ENCODE data around the gene PRSS27.

Gene PRSS27

GRCh38 chr16:2749936-2750335 is 29.9 kb upstream of the PRSS27 start:
- DNase-seq: no peak

DNA sequence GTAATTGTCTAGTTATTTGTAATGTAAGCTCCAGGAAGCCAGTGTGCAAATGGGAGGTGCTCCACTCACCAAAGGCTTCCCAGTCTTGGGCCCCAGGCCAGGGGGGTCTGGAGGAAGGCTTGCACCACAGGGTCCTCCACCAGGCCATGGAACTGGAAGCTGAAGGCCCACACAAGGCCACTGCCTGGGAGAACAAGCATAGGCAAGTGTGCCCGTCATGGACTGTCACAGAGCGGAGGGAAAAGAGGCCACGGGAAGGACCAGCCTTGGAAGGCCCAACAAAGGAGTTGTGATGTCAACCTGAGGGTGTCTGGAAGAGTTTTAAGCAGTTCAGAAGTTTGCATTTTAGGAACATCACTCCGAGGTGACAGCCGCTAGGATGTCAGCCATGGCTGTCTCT is 29.5 kb upstream of the PRSS27 start:
- DNase-seq: no peak

- DNase-seq: no peak
Measured at GRCh38 chr16:2748757-2749455, 28.9 kb upstream of the PRSS27 start.

DNA sequence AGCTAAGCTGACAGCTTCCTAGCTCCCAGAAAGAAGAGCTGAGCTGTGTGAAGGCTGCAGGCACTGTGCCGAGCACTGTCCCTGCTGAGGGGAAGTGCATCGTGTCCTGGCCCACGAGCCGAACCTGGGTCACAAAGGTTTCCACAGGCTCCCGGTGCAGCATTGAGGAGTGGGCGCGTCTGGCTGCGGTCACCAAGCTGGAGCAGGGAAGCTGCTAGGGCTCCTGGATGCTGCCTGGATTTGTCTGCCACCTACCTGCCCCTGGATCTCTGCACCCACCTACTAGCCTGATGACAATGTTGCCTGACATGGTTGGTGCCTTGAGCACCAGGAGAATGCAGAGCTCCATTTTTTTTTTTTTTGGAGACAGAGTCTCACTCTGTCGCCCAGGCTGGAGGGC is 25.9 kb upstream of the PRSS27 start:
- DNase-seq: no peak

DNA sequence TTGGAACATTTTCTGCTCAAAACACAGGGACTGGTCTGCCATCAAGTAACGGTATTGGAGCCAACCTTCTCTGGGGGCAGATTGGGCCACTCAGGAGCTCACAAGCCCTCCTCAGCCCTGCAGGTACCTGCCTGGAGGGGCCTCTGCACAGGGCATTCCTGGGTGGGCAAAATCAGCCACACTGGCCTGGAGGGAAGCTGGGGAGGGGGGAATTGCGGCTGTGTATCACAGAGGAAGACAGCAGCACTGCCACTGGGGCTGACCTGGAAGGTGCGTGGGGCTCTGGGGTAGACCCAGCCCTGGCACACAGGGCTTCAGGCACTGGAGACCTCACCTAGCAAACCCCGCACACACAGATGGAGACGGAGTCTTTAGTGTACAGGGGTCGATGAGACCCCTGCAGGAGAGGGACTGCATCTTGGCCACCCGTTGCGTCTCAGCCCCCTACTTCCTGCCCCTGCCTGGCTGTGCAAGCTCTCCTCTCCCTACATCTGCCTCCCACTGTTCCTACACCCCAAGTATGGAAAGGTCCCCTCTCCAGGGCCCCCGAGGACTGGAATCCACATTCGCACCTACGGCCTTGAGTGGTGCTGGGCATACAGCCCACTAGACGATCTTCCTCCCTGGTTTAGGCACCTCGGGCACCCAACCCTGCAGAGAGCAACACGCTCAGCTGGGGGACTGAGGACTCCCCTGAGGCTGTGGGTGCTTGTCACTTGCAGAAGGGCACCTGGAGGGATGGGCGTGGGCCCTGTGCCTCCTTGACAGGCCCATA is 25.3 kb upstream of the PRSS27 start:
- no peak for DNase-seq

DNA sequence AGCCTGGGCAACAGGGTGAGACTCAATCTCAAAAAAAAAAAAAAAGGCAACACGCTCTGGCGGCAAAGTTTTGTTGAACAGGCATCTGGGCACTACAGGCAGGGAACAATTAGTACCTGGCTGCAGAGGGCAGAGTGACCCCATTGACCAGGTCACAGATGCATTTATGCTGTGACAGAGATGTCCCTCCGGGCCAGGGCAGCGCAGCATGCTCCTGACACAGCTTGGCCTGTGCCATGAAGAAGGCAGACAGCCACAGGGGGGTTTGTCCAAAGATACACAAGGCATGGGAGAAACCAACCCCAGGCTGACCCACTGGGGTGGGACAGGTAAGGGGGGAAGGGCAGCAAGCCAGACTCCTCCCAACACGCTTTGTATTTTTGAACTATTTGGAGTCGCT is 24.7 kb upstream of the PRSS27 start:
- no peak for DNase-seq

GRCh38 chr16:2743007-2743810 is 23.2 kb upstream of the PRSS27 start:
- no peak for DNase-seq

DNA sequence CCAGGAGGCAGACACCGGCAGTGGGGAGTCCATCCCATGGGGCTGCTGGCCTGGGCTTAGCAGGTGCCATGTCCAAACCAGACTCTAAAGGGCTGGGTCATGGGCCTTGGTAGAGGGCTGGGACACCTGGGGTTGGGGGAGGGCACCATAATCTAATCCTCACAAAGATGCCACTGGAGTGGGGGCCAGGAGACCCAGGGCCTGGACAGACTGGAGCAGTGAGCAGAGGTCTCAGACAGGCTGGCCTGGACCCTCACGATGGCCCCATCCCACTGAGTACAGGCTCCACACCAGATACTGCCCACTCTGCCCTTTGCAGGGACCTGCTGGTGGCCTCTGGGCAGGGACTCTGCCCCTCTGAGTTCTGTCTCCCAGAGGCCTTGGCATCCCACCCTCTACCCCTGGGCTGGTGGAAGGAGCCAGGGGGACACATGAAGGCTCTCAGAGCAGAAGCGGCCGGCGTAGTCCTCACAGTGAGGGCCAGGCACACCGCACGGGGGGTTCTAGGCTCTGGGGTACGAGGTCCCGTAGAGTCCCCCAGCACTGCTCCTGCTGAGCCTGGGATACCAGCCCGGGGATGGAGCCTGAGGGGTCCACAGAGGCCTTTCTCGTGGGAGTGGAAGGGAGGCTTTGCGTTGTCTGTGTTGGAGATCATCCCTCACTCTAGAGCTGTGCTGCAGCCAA is 22.4 kb upstream of the PRSS27 start:
- DNase-seq: no peak

DNA sequence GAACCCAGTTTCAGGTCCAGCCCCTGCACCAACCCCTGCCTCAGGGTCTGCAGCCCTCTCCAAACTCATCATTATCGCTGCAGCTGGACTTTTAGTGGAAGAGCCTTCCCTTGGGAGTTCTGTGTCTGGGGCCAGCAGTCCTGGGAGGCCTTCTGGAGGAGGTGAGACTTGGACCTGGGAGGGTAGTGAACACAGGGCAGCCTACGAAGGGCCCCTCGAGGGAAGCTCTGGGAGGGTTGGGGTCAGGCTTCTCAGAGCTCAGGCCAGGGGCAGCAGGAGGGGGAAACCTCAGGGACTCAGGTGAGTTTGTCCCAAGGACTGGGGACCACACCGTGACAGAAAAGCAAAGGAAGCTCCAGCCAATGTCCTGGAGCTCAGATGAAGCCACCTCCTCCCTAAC is 21.1 kb upstream of the PRSS27 start:
- no peak for DNase-seq

DNA sequence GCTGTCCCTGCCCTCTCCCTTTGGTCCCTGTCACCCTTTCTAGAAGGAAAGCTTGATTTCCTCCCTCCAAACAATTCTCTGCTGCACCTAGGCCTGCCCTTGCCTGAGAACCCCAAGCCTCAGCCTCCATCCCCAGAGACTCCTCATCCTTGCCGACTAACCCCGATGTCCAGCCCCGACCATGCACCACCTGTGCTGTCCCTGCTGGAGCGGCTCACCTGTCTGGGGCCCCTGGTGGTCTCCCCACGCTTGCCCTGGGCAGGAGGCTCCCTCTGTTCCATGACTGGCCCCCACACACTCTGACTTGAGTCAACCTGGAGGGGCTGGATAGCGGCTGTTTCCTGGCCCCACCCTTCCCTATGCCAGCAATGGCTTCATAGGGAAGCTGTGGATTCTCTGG is 20.5 kb upstream of the PRSS27 start:
- DNase-seq: no peak

DNA sequence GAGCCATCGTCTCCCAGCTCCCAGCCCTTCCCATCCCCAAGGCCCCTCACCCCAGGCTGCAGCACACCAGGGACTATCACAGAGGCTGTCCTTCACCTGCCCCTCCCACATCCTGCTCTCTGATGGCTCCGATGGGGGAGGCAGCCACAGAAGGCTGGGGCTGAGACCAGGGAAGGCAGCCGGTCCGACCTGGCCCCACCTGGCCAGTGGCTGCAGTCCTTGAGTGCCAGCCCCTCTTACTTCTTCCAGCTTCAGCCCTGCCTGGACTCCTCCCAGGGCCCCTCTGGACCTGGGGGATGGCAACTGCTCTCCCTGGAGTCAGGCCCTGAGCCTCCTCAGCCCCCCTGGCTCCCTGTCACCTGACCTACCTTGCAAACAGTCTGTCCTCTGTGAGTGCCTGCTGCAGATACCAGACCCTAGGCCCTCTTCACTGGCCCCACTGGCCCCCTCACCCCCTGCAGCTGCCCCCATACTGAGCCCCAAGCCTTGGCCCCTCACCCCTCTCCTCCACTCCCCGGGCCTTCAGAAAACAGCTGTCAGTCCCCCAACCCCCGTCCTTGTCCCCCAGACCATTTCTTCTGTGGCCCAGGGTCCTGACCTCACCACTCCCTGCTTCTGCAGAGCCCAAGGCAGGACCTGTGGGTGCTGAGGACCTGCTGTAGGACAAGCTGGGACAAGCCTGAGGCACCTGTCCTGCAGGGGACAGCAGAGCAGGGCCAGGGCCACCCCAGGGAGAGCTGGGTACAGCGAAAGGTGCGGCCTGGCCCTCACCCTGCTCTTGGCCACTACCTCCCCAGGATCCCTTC is 19.8 kb upstream of the PRSS27 start:
- no peak for DNase-seq

DNA sequence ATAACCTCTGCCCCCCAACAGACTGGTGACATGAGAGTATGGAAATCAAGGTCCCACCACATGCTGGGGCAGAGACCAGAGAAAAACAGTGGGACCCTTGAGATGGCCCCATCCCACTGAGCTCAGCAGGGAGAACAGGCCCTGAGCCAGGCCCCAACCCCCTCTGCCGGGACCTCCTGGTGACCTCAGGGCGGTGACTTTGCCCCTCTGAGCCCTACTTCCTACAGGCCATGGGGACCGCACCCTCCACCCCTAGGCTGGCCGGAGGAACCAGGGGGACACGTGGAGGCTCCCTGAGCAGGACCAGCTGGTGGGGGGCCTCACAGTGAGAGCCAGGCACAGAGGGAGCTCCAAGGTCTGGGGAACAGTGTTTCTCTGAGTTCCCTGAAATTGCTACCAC is 18.6 kb upstream of the PRSS27 start:
- DNase-seq: no peak

DNA sequence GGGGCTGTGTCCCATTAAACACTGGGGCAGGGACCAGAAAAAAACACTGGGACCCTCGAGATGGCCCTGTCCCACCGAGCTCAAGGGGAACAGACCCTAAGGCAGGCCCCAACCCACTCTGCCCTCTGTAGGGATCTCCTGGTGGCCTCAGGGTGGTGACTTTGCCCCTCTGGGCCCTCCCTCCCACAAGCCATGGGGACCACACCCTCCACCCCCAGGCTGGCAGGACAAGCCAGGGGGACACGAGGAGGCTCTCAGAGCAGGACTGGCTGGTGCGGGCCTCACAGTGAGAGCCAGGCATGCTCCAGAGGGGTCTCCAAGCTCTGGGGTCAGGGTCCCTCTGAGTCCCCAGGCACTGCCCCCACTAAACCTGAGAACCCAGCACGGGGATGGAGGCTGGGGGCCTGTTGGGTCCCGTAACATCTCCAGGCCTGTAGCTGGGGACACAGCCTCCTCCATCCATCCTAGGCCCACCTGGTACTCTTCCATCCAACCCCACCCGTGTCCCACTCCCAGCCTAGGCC is 17.9 kb upstream of the PRSS27 start:
- no peak for DNase-seq

- no peak for DNase-seq
Measured at GRCh38 chr16:2737238-2737605, 17.2 kb upstream of the PRSS27 start.

DNA sequence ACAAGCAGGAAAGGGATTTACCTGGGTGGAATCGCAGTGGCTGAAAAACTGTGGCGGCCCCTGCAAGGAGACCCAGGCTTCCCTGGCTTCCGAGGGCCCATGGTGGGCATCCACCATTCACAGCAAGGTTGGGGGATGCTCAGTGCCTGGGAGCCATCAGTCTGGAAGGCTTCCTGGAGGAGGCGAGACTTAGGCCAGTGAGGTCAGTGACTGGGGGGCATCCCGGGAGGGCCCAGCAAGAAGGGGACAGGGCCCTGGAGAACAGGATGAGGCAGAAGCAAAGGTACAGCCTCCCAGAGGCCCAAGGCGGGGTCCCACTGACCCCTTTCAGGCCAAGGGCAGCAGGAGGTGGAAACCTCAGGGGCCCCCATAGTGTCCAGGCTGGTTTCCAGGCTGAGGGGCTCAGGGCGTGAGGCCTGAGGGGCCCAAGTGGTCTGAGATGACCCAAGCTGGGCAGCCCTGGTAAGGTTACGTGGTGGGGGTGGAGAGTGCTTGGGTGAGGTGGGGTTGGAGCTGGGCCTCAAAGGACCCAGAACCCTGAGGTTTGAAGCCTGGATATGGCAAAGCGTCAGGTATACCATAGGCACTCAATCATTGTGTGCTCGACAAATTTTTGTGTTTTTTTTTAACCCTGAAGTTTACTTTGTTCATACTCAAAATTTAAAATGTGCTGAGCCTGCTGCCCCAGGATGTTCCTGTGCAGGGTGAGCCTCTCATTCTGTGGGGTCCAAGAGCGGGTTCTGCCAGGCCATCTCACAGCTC is 16.6 kb upstream of the PRSS27 start:
- no peak for DNase-seq

- DNase-seq: no peak
Measured at GRCh38 chr16:2734844-2735515, 15.0 kb upstream of the PRSS27 start.

DNA sequence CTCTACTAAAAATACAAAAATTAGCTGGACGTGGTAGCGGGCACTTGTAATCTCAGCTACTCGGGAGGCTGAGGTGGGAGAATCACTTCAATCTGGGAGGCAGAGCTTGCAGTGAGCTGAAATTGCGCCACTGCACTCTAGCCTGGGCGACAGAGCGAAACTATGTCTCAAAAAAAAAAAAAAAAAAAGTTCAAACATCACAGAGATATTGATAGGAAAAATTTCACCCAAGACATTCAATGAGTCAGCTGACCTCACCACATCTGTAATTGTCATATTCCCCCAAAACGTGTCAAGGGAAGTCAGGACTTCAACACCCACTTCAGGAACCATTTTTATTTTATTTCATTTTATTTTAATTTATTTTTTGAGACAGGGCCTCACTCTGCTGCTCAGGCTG is 8.0 kb upstream of the PRSS27 start:
- no peak for DNase-seq

DNA sequence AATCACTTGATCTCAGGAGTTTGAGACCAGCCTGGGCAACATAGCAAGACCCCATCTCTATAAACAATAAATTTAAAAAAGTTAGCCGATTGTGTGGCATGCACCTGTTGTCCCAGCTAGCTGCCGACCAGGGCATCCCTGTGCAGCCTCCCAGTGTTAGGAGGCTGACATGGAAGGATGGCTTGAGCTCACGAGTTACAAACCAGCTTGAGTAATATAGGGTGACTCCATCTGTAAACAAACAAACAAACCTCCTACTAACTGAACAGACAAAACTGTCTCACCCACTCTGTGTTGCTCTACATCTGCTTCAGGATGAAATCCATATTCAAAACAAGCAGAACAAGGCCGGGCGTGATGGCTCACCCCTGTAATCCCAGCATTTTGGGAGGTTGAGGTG is 6.9 kb upstream of the PRSS27 start:
- DNase-seq: no peak

- no peak for DNase-seq
Measured at GRCh38 chr16:2724816-2725348, 4.9 kb upstream of the PRSS27 start.

GRCh38 chr16:2724088-2724676 is 4.2 kb upstream of the PRSS27 start:
- DNase-seq: no peak

Data from HCEC 1CT (cell line).